ENCODE measurements around the gene SETD1A. TPM values are rescaled to one million over a fixed set of nuclear protein-coding genes. Genes with fewer than 3 reads are reported as not detected.

SETD1A gene
- total RNA-seq, 1 donor from 2014 or later = 3.2 TPM

DNA sequence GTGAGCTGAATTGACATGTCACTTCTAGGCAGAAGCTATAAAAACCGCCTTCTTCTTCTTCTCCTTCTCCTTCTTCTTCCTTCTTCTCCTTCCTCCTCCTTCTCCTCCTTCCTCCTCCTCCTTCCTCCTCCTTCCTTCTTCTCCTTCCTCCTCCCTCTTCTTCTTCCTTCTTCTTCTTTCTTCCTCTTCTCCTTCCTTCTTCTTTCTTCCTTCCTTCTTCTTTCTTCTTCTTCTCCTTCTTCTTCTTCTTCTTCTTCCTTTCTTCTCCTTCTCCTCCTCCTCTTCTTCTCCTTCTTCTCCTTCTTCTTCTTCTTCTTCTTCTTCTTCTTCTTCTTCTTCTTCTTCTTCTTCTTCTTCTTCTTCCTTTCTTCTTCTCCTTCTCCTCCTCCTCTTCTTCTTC, 38.9 kb upstream of the SETD1A start:
- Histone ChIP-seq H4K20me1 (ENCODE audit: low read depth) (no peaks in the 10 kb centered on the region), H3K27ac (no peak overlapping the region), H3K4me1 (peaks cover 13% of the 10 kb centered on the region), H3F3A (ENCODE audit: low read depth) (peaks cover 21% of the 10 kb centered on the region), H3K4me2 (no peak overlapping the region), H3K9ac (no peak overlapping the region), H2AFZ (replicated peaks) (no peak overlapping the region), H3K36me3 (no peaks in the 10 kb centered on the region), H3K4me3 (no peak overlapping the region), H3K27me3 (no peaks in the 10 kb centered on the region), H3K79me2 (ENCODE audit: low read depth) (peaks cover 1% of the 10 kb centered on the region), H3K9me3 (ENCODE audit: low read depth) (no peaks in the 10 kb centered on the region)
- no peak overlapping the region for H3K27ac Mint-ChIP-seq
- no peak overlapping the region for H3K4me3 Mint-ChIP-seq
- TF ChIP-seq EZH2phosphoT487 (IDR thresholded peaks at IDR 0.05) = no peak
- TF ChIP-seq, protein P1, sequence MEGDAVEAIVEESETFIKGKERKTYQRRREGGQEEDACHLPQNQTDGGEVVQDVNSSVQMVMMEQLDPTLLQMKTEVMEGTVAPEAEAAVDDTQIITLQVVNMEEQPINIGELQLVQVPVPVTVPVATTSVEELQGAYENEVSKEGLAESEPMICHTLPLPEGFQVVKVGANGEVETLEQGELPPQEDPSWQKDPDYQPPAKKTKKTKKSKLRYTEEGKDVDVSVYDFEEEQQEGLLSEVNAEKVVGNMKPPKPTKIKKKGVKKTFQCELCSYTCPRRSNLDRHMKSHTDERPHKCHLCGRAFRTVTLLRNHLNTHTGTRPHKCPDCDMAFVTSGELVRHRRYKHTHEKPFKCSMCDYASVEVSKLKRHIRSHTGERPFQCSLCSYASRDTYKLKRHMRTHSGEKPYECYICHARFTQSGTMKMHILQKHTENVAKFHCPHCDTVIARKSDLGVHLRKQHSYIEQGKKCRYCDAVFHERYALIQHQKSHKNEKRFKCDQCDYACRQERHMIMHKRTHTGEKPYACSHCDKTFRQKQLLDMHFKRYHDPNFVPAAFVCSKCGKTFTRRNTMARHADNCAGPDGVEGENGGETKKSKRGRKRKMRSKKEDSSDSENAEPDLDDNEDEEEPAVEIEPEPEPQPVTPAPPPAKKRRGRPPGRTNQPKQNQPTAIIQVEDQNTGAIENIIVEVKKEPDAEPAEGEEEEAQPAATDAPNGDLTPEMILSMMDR (IDR thresholded peaks at IDR 0.05) = no peak
- TF ChIP-seq EZH2 (IDR thresholded peaks at IDR 0.05) = no peak
- no peaks in the 10 kb centered on the region for H3K9me3 Mint-ChIP-seq
- no peak for DNase-seq (ENCODE audit: low spot score)
- H3K4me1 Mint-ChIP-seq = peaks cover 10% of the 10 kb centered on the region
- H3K27me3 Mint-ChIP-seq (ENCODE audit: insufficient read depth, low read depth) = peaks cover 15% of the 10 kb centered on the region
- H3K36me3 Mint-ChIP-seq = no peaks in the 10 kb centered on the region

DNA sequence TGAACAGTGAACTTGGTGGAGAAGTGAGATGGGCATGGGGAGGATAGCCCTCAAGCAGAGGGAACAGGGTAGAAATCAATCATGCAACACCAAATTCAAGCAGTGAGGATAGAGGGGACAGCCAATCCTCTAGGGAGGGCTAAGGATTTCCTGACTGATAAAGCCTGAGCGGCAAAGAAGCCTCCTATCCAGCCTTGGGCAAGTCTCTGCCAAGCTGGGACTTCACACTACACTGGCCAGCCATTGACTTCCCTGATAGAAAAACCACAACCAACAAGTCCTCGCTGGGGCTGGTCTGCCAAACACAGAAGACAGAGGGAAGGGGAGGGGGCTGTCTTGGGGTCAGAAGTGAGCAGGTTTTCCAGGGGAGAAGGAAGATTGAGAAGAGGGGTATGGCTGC, 36.7 kb upstream of the SETD1A start:
- no peak for TF ChIP-seq EZH2 (IDR thresholded peaks at IDR 0.05)
- no peak for TF ChIP-seq EZH2phosphoT487 (IDR thresholded peaks at IDR 0.05)
- TF ChIP-seq, protein P1 (IDR thresholded peaks at IDR 0.05) = no peak
- peaks cover 11% of the 10 kb centered on the region for H4K20me1 ChIP-seq (ENCODE audit: low read depth)
- no peak overlapping the region for H3K4me2 ChIP-seq
- H3K4me3 ChIP-seq = no peak overlapping the region
- no peak overlapping the region for H2AFZ ChIP-seq (replicated peaks)
- Mint-ChIP-seq H3K9me3 (no peaks in the 10 kb centered on the region), H3K27ac (peak overlapping the region; percentile 23), H3K36me3 (peaks cover 2% of the 10 kb centered on the region), H3K27me3 (ENCODE audit: insufficient read depth, low read depth) (peaks cover 17% of the 10 kb centered on the region), H3K4me3 (peak overlapping the region; percentile 100), H3K4me1 (peaks cover 14% of the 10 kb centered on the region)
- no peak for DNase-seq (ENCODE audit: low spot score)
- no peaks in the 10 kb centered on the region for H3K36me3 ChIP-seq
- no peaks in the 10 kb centered on the region for H3K27me3 ChIP-seq
- peaks cover 24% of the 10 kb centered on the region for H3K79me2 ChIP-seq (ENCODE audit: low read depth)
- H3K9me3 ChIP-seq (ENCODE audit: low read depth) = no peaks in the 10 kb centered on the region
- no peak overlapping the region for H3K9ac ChIP-seq
- H3K27ac ChIP-seq = no peak overlapping the region
- H3K4me1 ChIP-seq = peaks cover 8% of the 10 kb centered on the region
- peaks cover 23% of the 10 kb centered on the region for H3F3A ChIP-seq (ENCODE audit: low read depth)

DNA sequence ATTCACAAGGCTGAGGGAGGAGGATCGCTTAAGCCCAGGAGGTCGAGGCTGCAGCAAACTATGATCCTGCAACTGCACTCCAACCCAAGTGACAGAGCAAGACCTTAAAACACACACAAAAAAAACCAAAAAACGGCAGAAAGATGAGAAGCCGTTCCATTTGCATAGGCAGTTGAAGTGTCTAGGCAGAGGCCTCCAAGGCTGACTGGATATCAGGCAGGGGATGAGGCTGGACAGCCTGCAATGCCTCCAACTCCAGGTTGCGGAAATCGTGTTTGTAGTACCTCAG, 36.2 kb upstream of the SETD1A start:
- H3K4me2 ChIP-seq = no peak overlapping the region
- no peak overlapping the region for H3K27ac ChIP-seq
- H3F3A ChIP-seq (ENCODE audit: low read depth) = peaks cover 17% of the 10 kb centered on the region
- no peak overlapping the region for H3K9ac ChIP-seq
- DNase-seq (ENCODE audit: low spot score) = no peak
- H3K4me1 ChIP-seq = peaks cover 4% of the 10 kb centered on the region
- peaks cover 28% of the 10 kb centered on the region for H3K79me2 ChIP-seq (ENCODE audit: low read depth)
- Mint-ChIP-seq H3K36me3 (peaks cover 2% of the 10 kb centered on the region), H3K9me3 (no peaks in the 10 kb centered on the region), H3K4me1 (peaks cover 18% of the 10 kb centered on the region), H3K4me3 (peak overlapping the region; percentile 100), H3K27ac (peak overlapping the region; percentile 100), H3K27me3 (ENCODE audit: insufficient read depth, low read depth) (peaks cover 17% of the 10 kb centered on the region)
- H3K4me3 ChIP-seq = peak overlapping the region; percentile 61
- TF ChIP-seq, protein P1 (IDR thresholded peaks at IDR 0.05) = no peak
- TF ChIP-seq EZH2phosphoT487 (IDR thresholded peaks at IDR 0.05) (no peak), EZH2 (IDR thresholded peaks at IDR 0.05) (no peak)
- no peaks in the 10 kb centered on the region for H3K9me3 ChIP-seq (ENCODE audit: low read depth)
- H4K20me1 ChIP-seq (ENCODE audit: low read depth) = peaks cover 11% of the 10 kb centered on the region
- no peaks in the 10 kb centered on the region for H3K36me3 ChIP-seq
- H2AFZ ChIP-seq (replicated peaks) = no peak overlapping the region
- H3K27me3 ChIP-seq = no peaks in the 10 kb centered on the region
